Measurements from ENCODE around the gene USP47. TPM values are rescaled to one million over a fixed set of nuclear protein-coding genes. Genes with fewer than 3 reads are reported as not detected.

Gene USP47
- polyA plus RNA-seq, 1 experiment = 15.0 TPM

GRCh38 chr11:12007769-12008737 is 166.3 kb downstream of the USP47 start, which contains the start of gene DKK3:
DKK3 (minus strand) TSS chr11:12008626; CDS start chr11:12008582, 44 bp downstream.
- TF ChIP-seq CTCF (IDR thresholded peaks at IDR 0.05; ENCODE audit: insufficient read depth, low read depth, low read length) = no peak
- ChIA-PET CTCF (interaction anchor here (0.7 to 2.0 kb wide), 5 partner anchors 9 to 209 kb away, joined by 3 to 6 read pairs (median 3); no protein-coding TSS in a partner anchor), POLR2A (no interaction called here)
- no peaks in the 10 kb centered on the region for H3K27me3 ChIP-seq (ENCODE audit: control insufficient read depth, insufficient read depth, low read length)
- H3K4me3 ChIP-seq (ENCODE audit: low read depth, low read length) = peak within 1 kb of the TSS; percentile 78
- H3K36me3 ChIP-seq (ENCODE audit: control insufficient read depth, insufficient read depth, low read length) = no peaks in the 10 kb centered on the region
- no peak for DNase-seq (ENCODE audit: low read depth)

Other genes with a start within 250 kb of the USP47 start
- gene GALNT18, start 220.0 kb upstream of the USP47 start, polyA plus RNA-seq (2011; rRNA removed) = 2.3 and 4.1 TPM in 2 replicates
- gene DKK3, start 166.7 kb downstream of the USP47 start, polyA plus RNA-seq (2011; rRNA removed) = 1,093 and 1,276 TPM in 2 replicates

Measured in BJ (cell line).